ENCODE results near the gene RGL4. TPM values are rescaled to one million over a fixed set of nuclear protein-coding genes. Genes with fewer than 3 reads are reported as not detected.

Gene RGL4
- polyA plus RNA-seq, 3 donors, result 2.3 to 2.4 (median 2.3) TPM

DNA sequence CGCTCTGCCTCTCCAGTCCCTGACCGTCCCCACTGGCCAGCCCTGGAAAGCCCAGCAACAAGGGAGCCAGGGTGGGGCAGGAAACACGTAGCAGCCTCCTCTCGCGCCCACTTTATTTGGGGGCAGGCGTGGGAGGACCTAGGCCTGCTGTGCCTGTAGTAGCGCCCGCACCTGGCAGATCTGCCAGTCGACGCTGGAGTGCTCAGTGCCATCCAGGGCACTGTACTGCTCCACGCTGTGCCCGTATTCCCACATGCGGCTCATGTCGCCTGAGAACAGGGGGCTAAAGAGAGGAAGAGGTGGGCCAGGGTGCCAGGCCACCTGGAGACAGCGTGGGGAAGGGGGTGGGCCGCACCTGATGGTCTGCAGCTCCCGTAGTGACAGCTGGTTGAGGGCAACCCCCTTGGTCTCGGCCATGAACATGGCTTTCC, 41.7 kb upstream of the RGL4 start:
- intact Hi-C loops (cut with micrococcal nuclease), result no loop called here
- Histone ChIP-seq H3K27me3 (ENCODE audit: control insufficient read depth in 2 of 2, insufficient read depth in 2 of 2, low read length in 2 of 2) (no peaks in the 10 kb centered on the region), H3K27ac (ENCODE audit: low read depth in 1 of 2, low read length in 2 of 2) (no peak overlapping the region), H3K4me2 (replicated peaks; ENCODE audit: extremely low read depth, low read length, poor library complexity, severe bottlenecking) (no peak overlapping the region), H3K36me3 (replicated peaks in 1 of 2; ENCODE audit: control insufficient read depth in 1 of 2, insufficient read depth in 2 of 2, low read length in 2 of 2) (peaks cover 9 to 13% of the 10 kb centered on the region in 2 donors), H2AFZ (ENCODE audit: insufficient read depth, low read depth, low read length, poor library complexity, severe bottlenecking) (no peak overlapping the region), H3K4me3 (replicated peaks in 1 of 3; ENCODE audit: low read depth in 2 of 3, low read length in 3 of 3) (no peak overlapping the region), H4K20me1 (ENCODE audit: insufficient read depth, low read length) (no peaks in the 10 kb centered on the region), H3K4me1 (ENCODE audit: control insufficient read depth in 1 of 2, insufficient read depth in 2 of 2, low read length in 2 of 2) (no peaks in the 10 kb centered on the region), H3K9ac (ENCODE audit: insufficient read depth, low read length, poor library complexity, severe bottlenecking) (no peak overlapping the region), H3K9me3 (replicated peaks in 1 of 2; ENCODE audit: control insufficient read depth in 1 of 2, insufficient read depth in 1 of 2, low read length in 2 of 2) (no peaks in the 10 kb centered on the region), H3K79me2 (ENCODE audit: insufficient read depth, low read length) (no peaks in the 10 kb centered on the region)
- H3K4me3 Mint-ChIP-seq, result no peak overlapping the region
- H3K27ac Mint-ChIP-seq, result no peak overlapping the region
- peaks cover 12 to 42% of the 10 kb centered on the region in 2 donors for H3K36me3 Mint-ChIP-seq
- 96% methylated on average over 18 of the region's 18 CpGs for WGBS (ENCODE audit: insufficient coverage)
- no peaks in the 10 kb centered on the region for H3K4me1 Mint-ChIP-seq
- no peaks in the 10 kb centered on the region for H3K27me3 Mint-ChIP-seq (ENCODE audit: low read depth in 3 of 3)
- no peak for DNase-seq
- TF ChIP-seq, protein P1, sequence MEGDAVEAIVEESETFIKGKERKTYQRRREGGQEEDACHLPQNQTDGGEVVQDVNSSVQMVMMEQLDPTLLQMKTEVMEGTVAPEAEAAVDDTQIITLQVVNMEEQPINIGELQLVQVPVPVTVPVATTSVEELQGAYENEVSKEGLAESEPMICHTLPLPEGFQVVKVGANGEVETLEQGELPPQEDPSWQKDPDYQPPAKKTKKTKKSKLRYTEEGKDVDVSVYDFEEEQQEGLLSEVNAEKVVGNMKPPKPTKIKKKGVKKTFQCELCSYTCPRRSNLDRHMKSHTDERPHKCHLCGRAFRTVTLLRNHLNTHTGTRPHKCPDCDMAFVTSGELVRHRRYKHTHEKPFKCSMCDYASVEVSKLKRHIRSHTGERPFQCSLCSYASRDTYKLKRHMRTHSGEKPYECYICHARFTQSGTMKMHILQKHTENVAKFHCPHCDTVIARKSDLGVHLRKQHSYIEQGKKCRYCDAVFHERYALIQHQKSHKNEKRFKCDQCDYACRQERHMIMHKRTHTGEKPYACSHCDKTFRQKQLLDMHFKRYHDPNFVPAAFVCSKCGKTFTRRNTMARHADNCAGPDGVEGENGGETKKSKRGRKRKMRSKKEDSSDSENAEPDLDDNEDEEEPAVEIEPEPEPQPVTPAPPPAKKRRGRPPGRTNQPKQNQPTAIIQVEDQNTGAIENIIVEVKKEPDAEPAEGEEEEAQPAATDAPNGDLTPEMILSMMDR (IDR thresholded peaks at IDR 0.05), result no peak
- no peaks in the 10 kb centered on the region for H3K9me3 Mint-ChIP-seq

DNA sequence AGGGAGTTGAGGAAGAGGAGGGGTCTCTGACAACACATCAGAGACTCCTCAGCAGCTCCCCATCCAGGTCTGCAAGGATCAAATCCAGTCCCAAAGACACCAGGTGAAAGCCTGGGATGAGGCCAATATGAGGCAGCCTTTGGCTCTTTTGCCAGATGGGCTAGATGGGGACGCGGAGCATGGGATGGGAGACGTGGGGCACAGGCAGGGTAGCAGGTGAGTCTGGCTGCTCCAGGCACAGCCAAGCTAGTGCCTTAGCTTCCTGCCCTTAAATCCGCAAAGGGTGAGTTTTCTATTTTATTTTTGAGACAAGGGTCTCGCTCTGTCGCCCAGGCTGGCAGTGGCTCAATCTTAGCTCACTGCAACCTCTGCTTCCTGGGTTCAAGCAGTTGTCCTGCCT, 39.1 kb upstream of the RGL4 start:
- Histone ChIP-seq H4K20me1 (ENCODE audit: insufficient read depth, low read length) (no peaks in the 10 kb centered on the region), H3K27me3 (ENCODE audit: control insufficient read depth in 2 of 2, insufficient read depth in 2 of 2, low read length in 2 of 2) (no peaks in the 10 kb centered on the region), H2AFZ (ENCODE audit: insufficient read depth, low read depth, low read length, poor library complexity, severe bottlenecking) (no peak overlapping the region), H3K4me2 (replicated peaks; ENCODE audit: extremely low read depth, low read length, poor library complexity, severe bottlenecking) (no peak overlapping the region), H3K9me3 (replicated peaks in 1 of 2; ENCODE audit: control insufficient read depth in 1 of 2, insufficient read depth in 1 of 2, low read length in 2 of 2) (no peaks in the 10 kb centered on the region), H3K27ac (ENCODE audit: low read depth in 1 of 2, low read length in 2 of 2) (no peak overlapping the region), H3K36me3 (replicated peaks in 1 of 2; ENCODE audit: control insufficient read depth in 1 of 2, insufficient read depth in 2 of 2, low read length in 2 of 2) (peaks cover 9 to 13% of the 10 kb centered on the region in 2 donors), H3K4me1 (ENCODE audit: control insufficient read depth in 1 of 2, insufficient read depth in 2 of 2, low read length in 2 of 2) (no peaks in the 10 kb centered on the region), H3K79me2 (ENCODE audit: insufficient read depth, low read length) (no peaks in the 10 kb centered on the region), H3K4me3 (replicated peaks in 1 of 3; ENCODE audit: low read depth in 2 of 3, low read length in 3 of 3) (no peak overlapping the region), H3K9ac (ENCODE audit: insufficient read depth, low read length, poor library complexity, severe bottlenecking) (no peak overlapping the region)
- Mint-ChIP-seq H3K27me3 (ENCODE audit: low read depth in 3 of 3) (peaks cover 0 to 2% (median 0%) of the 10 kb centered on the region in 3 donors), H3K36me3 (peaks cover 14 to 50% of the 10 kb centered on the region in 2 donors), H3K9me3 (no peaks in the 10 kb centered on the region), H3K4me1 (no peaks in the 10 kb centered on the region), H3K27ac (peak overlapping the region in 1 of 7 donors; percentile 15), H3K4me3 (no peak overlapping the region)
- intact Hi-C loops (cut with micrococcal nuclease), result no loop called here
- TF ChIP-seq, protein P1 (IDR thresholded peaks at IDR 0.05), result no peak
- WGBS (ENCODE audit: insufficient coverage), result 100% methylated on average over 3 of the region's 6 CpGs
- no peak for DNase-seq

All from CD14-positive monocyte (primary cell).